ENCODE measurements around the gene DAGLA.

The DAGLA gene

GRCh38 chr11:61749591-61750217, 69.5 kb downstream of the DAGLA start:
- no peak for FAIRE-seq

GRCh38 chr11:61750631-61751273, 70.6 kb downstream of the DAGLA start:
- no peak for FAIRE-seq

GRCh38 chr11:61751384-61751783, 71.2 kb downstream of the DAGLA start:
- no peak for FAIRE-seq

GRCh38 chr11:61752117-61752924, 72.1 kb downstream of the DAGLA start, which contains the start of gene MYRF:
MYRF (plus strand) TSS chr11:61752636; CDS start chr11:61752745, 109 bp downstream.
- no peak for FAIRE-seq

DNA sequence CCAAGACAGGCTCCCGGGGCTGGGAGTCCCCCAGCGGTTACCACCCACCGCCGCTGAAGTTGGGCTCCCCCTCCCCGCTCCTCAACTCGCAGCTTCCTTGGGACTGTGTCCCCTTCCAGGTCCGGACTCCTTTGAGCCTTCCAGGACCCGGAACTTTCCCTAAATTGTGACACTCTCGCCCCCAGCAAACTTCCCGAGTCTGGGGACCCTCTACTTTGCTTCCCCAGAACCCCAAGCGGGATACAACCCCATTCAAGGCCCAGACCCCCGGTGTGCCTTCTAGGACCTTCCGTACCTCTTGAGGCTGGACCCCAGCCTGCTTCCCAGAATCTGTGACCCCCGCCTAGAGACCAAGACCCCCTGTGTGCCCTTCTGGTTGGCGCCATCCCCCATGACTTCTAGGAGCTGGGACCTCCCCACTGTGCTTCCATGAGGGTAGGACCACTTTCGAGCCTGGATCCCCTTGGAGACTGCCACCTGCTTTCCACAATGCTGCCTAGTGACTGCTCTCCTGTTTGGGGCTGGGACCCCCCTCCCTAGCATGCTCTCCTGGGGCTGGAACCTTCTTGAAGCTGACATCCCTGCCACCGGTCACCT, 72.8 kb downstream of the DAGLA start:
- no peak for FAIRE-seq

DNA sequence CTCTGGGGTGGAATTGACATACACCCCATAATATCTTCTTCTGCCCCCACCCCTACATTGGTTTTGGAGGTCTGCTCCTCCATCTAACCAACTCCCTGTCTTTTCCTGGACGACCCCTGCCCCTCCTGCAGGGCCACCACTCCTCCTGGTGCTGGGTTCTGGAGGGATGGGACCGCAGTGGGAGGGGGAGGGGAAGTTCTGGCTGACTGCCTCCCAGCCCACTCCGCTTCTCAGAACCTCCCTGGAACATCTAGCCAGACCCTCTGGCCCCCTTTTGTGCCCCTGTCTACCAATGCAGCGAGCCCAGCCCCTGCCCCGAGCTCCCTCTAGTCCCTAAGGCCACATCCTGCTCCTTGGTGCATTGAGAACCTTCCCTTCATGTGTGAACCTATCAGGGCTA, 73.5 kb downstream of the DAGLA start:
- no peak for FAIRE-seq

DNA sequence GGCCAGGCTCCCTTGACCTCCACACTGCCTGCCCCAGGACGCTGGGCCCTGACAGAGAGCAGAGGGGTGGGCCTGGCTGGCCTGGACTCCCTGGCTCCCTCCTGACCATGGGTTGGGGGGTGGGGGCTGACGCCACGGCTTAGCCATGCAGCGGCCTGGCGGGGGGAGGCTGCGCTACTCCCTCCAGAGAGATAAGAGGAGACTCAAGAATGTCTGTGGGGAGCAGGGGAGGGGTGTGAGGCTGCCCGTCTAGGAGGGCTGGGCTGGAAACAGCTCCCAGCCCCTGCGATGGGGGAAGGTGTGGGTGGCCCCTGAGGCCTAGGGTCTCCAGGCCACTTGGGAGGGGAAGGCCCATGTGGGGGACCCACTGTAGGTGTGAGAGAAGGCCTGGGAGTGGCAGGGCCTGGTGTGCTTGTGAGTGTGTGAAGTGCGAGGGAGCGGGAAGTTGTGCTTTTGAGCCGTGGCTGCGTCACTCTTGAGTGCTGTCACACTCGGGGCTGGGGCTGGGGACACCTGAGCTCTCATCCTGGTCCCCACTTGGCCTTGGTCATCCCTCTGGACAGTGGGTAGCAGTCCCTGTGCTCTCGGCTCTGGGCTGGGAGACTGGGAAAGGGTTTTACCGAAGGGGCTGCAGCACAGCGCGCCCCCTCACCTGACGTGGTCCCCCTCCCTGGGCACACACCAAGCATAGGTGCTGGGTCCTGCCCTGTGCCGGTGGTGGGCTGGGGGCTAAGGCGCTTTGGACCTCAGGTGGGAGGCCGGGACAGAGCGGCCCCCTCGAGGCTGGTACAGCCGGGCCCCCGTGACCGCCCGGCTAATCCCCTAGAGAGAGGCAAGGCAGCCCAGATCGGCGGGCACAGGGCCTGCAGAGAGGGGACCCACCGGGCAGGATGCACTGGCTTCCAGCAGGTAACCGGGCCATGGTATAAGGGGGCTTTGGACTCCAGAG, 74.6 kb downstream of the DAGLA start:
- no peak for FAIRE-seq

- FAIRE-seq = no peak
Measured at GRCh38 chr11:61756147-61756451, 75.9 kb downstream of the DAGLA start.

DNA sequence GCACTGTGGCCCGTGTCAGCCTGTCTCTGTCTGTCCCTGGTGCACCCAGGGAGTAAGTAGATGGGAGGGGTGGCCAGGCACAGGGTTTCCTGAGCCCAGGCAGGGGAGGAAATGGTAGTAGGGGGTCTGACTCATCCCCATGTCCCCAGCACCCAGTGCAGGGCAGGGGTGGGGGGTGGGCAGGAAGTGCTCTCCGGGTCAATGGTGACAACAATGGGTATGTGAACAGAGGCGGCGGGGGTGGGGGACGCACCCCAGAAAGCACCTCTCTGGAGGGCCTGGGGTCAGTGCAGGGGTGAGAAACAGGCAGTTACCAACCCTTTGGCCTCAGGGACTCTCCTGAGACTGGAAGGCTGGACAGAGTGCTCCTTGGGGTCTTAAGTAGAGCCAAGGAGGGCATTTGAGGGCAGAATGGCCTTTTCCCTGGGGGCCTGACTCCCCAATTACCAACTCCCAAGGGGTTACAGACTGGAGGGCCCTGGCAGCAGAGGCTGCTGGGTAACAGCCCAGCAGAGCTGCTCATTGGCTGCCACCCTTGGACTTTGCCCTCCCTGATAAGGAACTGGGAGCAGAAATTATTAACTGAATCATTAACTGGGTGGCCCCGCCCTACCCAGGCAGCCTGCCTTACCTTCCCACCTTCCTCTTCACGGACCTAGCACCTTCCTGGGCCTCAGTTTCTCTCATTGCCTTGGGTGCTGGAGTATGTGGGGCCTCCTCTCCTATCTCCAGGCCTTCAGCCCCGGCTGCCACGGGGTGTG, 76.4 kb downstream of the DAGLA start:
- no peak for FAIRE-seq

GRCh38 chr11:61757213-61757862, 77.1 kb downstream of the DAGLA start:
- no peak for FAIRE-seq

- no peak for FAIRE-seq
Measured at GRCh38 chr11:61760946-61761345, 80.8 kb downstream of the DAGLA start.

DNA sequence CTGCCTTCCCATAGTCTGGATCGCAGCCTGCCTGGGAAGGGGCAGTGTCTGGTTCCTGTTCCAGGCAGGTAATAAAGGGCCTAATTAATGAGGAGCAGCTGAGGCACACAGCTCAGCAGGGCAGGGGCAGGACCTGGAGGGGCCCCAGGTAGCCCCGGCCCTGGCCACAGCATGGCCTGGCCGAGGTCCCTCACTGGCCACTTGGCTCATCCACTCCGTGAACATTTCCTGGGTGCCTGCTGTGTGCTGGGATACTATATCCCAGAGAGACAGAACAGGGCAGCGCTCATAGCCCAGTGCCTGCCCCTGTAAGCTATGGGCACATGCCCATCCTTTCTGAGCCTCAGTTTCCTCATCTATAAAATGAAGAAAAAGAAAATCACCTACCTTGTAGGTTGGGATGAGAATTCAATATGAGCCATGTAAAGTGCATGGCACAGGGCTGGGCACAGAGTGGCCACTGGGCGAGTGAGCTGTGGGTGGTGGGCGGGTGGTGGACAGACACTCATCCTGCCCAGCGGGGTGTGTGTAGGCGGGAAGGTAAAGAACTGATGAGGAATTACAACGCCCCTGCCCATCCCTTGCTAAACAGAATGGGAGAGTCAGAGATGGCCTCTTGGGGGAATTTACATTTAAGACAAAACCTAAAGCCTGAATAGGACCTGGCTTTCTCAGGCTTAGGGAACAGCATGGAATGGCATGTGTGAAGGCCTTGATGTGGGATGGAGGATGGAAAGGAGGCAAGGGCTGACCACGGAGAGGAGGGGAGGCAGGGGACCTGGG, 81.4 kb downstream of the DAGLA start:
- no peak for FAIRE-seq

DNA sequence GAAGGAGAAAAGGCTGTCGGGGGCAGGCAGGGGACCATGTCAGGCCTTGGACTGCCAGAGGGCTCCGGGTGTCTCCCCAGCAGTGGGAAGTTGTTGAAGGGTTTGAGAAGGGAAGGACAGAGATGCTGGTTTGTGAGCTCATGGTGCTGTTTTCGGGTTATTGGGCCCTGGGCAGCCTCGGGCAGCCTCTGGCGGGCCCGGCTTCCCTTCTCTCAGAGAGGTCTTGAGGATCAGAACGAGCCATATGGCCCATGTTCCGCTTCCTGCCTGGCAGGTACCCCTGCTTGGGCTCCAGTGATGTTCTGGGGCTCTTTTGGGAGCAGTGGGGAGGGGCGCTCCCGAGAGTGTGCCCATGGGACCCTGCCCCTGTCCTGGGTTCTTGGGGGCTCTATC, 82.0 kb downstream of the DAGLA start:
- FAIRE-seq = no peak

- no peak for FAIRE-seq
Measured at GRCh38 chr11:61762798-61763197, 82.6 kb downstream of the DAGLA start.

DNA sequence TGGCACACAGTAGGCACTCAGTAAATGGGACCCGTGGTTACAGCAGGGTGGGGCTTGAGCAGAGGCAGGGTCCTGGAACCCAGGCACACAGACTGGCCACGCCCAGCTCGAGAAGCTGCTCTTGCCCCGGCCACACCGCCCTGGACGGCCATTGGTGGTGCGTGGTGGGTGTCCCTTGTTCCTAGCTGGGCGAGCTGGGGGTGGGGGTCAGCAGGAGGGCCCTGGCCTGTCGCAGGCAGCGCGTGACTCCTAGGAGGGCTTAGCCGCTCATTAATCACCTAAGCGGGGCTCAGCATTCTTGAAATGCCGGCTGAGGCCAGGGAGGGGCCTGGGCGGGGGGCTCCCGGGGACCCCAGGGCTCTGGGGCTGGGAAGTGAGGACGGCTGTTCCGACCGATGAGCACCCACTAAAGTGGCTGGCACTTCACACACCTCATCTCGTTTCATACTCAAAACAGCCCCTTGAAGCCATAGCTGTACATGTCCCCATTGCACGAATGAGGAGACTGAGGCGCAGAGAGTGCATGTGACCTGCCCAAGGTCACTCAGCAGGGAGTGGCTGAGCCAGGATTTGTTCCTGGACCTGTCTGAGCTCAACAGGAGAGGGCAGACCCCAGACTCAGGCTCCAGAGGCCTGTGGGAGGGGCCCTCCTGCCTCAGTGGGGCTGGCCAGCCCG, 83.9 kb downstream of the DAGLA start:
- FAIRE-seq = no peak

GRCh38 chr11:61764606-61765260, 84.5 kb downstream of the DAGLA start:
- FAIRE-seq = no peak

- no peak for FAIRE-seq
Measured at GRCh38 chr11:61765550-61766253, 85.5 kb downstream of the DAGLA start.

DNA sequence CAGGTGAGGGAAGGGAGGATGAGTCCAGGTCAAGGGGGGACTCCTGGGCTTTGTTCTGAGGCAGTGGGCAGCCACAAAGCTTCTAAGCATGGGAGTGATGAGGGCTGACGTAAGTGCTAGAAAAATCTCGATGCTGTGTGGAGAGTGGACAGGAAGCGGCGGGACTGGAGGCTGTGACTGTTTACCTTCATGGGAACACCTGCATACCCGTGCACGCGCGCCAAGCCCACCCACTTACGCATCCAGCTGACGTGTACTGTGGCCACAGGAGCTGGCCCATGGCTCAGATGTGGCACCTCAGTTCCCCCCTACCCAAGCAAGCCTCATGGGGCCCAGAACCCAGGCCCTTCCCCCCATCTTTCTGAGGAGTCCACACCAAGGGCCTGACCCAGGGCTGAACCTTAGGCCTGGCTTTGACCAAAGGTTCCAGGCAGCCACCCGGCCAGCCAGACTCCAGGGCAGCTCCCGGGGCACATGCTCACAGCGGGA, 86.2 kb downstream of the DAGLA start:
- no peak for FAIRE-seq

All from colon (tissue), 2 donors.